ENCODE data around the gene PYGB. TPM values are rescaled to one million over a fixed set of nuclear protein-coding genes. Genes with fewer than 3 reads are reported as not detected.

Gene PYGB
- polyA plus RNA-seq, 1 experiment: 68.8 TPM

DNA sequence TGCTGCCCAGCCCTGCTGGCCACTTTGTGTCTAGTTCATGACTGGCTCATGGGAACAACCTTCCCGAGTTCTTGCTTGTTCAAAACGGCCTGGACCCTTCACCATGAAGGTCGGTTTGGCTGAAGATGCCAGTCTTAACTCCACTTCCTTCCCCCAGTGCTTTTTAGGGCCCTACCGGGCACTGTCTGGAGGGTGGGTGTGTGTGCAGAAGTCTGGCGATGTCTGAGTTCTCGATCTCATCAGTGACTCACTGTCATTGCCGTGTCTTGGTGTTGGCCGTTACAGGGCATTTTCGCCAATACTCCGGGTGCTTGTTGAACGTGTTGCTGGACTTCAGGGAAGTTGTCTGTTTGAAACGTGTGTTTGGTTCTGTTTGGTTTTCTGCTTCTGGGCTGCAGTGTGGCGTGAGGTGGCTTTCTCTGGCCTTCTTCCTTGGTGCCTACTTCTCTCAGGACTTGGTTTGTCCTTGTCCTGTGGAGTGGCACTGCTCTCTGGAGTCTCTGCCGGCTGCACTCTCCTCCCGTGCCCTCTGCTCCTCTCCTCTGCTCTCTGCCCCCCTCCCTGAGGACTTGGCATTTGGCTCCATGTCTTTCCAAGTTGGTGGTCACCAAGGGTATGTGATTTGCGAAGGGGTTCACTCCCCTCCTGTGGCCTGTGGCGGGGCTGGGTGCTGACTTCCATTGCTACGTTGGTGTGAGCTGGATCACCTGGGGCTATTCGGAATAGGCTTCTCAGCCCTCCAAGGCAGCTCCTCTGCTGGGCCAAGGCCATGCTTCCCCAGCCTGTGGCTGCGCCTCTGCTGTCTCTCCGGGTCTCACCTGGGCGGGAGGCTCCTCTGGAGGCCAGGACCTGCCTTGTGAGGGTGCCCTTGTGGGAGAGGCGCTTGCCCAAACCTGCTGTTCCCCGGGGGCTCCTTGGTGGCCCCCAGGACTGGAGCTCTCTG, 38.2 kb downstream of the PYGB start:
- TF ChIP-seq, protein P1, sequence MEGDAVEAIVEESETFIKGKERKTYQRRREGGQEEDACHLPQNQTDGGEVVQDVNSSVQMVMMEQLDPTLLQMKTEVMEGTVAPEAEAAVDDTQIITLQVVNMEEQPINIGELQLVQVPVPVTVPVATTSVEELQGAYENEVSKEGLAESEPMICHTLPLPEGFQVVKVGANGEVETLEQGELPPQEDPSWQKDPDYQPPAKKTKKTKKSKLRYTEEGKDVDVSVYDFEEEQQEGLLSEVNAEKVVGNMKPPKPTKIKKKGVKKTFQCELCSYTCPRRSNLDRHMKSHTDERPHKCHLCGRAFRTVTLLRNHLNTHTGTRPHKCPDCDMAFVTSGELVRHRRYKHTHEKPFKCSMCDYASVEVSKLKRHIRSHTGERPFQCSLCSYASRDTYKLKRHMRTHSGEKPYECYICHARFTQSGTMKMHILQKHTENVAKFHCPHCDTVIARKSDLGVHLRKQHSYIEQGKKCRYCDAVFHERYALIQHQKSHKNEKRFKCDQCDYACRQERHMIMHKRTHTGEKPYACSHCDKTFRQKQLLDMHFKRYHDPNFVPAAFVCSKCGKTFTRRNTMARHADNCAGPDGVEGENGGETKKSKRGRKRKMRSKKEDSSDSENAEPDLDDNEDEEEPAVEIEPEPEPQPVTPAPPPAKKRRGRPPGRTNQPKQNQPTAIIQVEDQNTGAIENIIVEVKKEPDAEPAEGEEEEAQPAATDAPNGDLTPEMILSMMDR (IDR thresholded peaks at IDR 0.05; ENCODE audit: insufficient read depth, low read depth, low read length): no peak
- ChIA-PET CTCF (interaction anchor here (1.3 kb wide), 1 partner anchor 8 kb away, joined by 3 read pairs; no protein-coding TSS in a partner anchor), POLR2A (no interaction called here)
- Histone ChIP-seq H3K36me3 (ENCODE audit: control insufficient read depth, insufficient read depth, low read length) (peaks cover 52% of the 10 kb centered on the region), H3K4me3 (ENCODE audit: low read depth, low read length) (no peak overlapping the region), H3K27me3 (ENCODE audit: control insufficient read depth, insufficient read depth, low read length) (no peaks in the 10 kb centered on the region)
- no peak for DNase-seq (ENCODE audit: low read depth)

DNA sequence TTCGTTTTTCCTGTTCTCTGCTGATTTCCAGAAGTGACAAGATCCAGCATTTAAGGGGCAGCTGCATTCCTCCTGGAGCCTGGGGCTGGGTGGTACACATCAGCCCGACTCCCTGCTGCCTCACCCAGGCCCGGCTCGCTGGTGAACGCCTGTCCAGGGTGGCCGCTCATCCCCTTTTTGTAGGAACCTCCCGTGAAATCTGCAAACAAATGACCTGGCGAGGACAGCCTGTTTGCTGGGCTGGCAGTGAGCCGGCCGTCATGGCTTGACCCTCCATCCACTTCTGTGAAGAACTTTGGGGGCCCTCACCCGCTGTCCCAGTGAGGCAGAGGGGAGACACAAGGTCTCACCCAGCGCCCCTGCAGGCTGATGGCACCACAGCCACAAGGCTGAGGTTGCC, 39.0 kb downstream of the PYGB start:
- Histone ChIP-seq H3K36me3 (ENCODE audit: control insufficient read depth, insufficient read depth, low read length) (peaks cover 52% of the 10 kb centered on the region), H3K27me3 (ENCODE audit: control insufficient read depth, insufficient read depth, low read length) (no peaks in the 10 kb centered on the region), H3K4me3 (ENCODE audit: low read depth, low read length) (no peak overlapping the region)
- no peak for DNase-seq (ENCODE audit: low read depth)
- POLR2A ChIA-PET: no interaction called here
- CTCF ChIA-PET: no interaction called here
- TF ChIP-seq, protein P1 (IDR thresholded peaks at IDR 0.05; ENCODE audit: insufficient read depth, low read depth, low read length): no peak

DNA sequence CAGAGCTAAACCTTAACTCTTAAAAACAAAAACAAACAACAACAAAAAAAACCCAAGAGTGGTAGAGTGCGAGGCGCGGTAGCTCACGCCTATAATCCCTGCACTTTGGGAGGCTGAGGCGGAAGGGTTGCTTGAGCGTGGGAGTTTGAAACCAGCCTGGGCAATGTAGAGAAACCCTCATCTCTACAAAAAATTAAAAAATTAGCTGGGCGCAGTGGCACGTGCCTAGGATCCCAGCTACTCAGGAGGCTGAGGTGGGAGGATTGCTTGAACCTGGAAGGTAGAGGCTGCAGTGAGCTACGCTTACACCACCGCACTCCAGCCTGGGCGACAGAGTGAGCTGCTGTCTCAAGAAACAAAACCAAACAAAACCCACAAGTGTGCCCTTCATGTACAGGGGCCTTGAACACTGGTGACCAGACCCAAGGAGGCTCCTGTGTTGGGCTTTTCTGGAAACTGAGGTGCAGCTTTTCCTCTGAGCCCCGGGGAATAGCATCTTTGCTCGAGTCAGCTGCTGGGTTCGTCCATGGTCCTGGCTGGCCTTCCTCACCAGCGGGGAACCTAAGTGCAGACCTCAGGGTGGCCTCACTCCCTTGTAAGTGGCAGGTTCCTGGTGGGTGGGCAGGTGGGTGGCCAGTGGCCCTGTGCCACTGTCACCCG, 39.9 kb downstream of the PYGB start:
- Histone ChIP-seq H3K27me3 (ENCODE audit: control insufficient read depth, insufficient read depth, low read length) (no peaks in the 10 kb centered on the region), H3K4me3 (ENCODE audit: low read depth, low read length) (no peak overlapping the region), H3K36me3 (ENCODE audit: control insufficient read depth, insufficient read depth, low read length) (peaks cover 49% of the 10 kb centered on the region)
- TF ChIP-seq, protein P1 (IDR thresholded peaks at IDR 0.05; ENCODE audit: insufficient read depth, low read depth, low read length): no peak
- CTCF ChIA-PET: interaction anchor here (0.8 to 1.0 kb wide), 2 partner anchors 8 to 12 kb away, joined by 3 to 4 read pairs; no protein-coding TSS in a partner anchor
- POLR2A ChIA-PET: no interaction called here
- no peak for DNase-seq (ENCODE audit: low read depth)

DNA sequence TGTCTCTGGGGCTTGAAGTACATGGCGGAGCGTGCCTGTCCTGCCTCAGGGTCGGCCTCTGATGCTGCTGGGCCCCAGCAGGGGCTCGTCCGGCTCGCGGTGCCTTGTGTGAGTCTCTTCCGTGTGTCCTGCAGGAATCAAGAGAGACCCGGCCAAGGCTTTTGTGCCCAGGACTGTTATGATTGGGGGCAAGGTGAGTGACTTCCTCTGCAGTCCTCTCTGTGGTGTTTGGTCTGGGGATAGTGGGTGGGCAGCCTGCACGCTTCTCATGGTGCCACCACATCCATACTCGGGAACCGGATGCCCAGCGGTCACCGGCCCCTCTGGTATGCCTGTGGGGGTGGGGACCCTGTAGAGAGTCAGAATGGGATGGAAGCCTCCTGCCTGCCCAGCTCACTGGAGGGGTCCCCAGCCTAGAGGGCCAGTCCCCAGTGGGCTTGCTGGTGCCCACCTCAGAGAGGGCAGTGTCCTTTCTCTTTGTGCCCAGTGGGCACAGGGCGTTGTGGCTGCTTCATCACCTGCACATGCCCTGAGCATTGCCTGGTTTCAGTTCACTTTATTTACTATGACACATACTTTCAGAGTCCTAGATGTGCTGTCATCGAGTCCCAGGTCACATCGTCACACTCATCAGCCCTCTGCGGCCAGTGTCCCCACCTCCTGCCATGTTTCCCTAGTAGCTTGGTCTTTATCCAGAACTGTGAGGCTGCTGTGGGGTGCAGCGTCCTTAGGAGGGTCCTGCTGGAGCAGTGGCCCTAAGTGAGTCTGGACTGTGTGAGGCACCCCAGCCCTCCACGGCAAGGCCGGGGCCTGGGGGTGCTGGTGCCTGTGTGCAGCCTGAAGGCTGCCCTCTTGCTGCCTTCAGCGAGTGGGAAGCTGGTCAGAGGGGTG, 40.7 kb downstream of the PYGB start:
- ChIA-PET POLR2A (no interaction called here), CTCF (interaction anchor here (1.0 kb wide), 1 partner anchor 7 kb away, joined by 4 read pairs; no protein-coding TSS in a partner anchor)
- TF ChIP-seq, protein P1 (IDR thresholded peaks at IDR 0.05; ENCODE audit: insufficient read depth, low read depth, low read length): no peak
- DNase-seq (ENCODE audit: low read depth): no peak
- Histone ChIP-seq H3K4me3 (ENCODE audit: low read depth, low read length) (no peak overlapping the region), H3K27me3 (ENCODE audit: control insufficient read depth, insufficient read depth, low read length) (no peaks in the 10 kb centered on the region), H3K36me3 (ENCODE audit: control insufficient read depth, insufficient read depth, low read length) (peaks cover 46% of the 10 kb centered on the region)

Measured in BJ (cell line).